Measurements from ENCODE around the gene RAB27B. TPM values are rescaled to one million over a fixed set of nuclear protein-coding genes. Genes with fewer than 3 reads are reported as not detected.

The RAB27B gene
- total RNA-seq, 2 experiments from 2014 or later, result 2.4 to 2.5 TPM

DNA sequence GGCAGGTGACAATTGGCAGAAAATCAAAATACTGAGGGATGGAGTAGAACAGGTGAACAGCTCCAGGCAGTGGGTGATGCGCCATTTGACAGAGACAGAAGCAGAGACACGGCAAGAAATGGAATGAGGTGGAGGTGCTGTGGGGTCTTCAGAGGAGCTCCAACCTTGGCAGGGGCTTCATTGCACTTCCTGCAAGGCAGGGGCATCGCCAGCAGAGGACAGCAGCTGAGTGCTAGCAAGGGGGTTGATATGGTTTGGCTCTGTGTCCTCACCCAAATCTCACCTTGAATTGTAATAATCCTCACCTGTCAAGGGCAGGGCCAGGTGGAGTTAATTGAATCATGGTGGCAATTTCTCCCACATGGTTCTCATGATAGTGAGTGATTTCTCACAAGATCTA lies 88.2 kb downstream of the RAB27B start:
- H3K4me1 Mint-ChIP-seq (ENCODE audit: low read depth), result no peaks in the 10 kb centered on the region
- TF ChIP-seq, protein P1, sequence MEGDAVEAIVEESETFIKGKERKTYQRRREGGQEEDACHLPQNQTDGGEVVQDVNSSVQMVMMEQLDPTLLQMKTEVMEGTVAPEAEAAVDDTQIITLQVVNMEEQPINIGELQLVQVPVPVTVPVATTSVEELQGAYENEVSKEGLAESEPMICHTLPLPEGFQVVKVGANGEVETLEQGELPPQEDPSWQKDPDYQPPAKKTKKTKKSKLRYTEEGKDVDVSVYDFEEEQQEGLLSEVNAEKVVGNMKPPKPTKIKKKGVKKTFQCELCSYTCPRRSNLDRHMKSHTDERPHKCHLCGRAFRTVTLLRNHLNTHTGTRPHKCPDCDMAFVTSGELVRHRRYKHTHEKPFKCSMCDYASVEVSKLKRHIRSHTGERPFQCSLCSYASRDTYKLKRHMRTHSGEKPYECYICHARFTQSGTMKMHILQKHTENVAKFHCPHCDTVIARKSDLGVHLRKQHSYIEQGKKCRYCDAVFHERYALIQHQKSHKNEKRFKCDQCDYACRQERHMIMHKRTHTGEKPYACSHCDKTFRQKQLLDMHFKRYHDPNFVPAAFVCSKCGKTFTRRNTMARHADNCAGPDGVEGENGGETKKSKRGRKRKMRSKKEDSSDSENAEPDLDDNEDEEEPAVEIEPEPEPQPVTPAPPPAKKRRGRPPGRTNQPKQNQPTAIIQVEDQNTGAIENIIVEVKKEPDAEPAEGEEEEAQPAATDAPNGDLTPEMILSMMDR (IDR thresholded peaks at IDR 0.05), result no peak
- ATAC-seq (ENCODE audit: poor library complexity) (no peak), DNase-seq (no peak)
- H3K9me3 ChIP-seq (ENCODE audit: control insufficient read depth in 1 of 2, insufficient read depth in 1 of 2, low read length in 2 of 2), result no peaks in the 10 kb centered on the region
- intact Hi-C loops (cut with DNase I, micrococcal nuclease), result no loop called here
- no peaks in the 10 kb centered on the region for H3K36me3 Mint-ChIP-seq (ENCODE audit: low read depth)
- H3K4me3 Mint-ChIP-seq, result no peak overlapping the region
- no peak overlapping the region for H3K4me3 ChIP-seq (ENCODE audit: low read length)
- no peaks in the 10 kb centered on the region for H3K4me1 ChIP-seq (ENCODE audit: insufficient read depth, low read length)
- no peaks in the 10 kb centered on the region for H3K9me3 Mint-ChIP-seq
- H3K27ac Mint-ChIP-seq, result no peak overlapping the region
- no peaks in the 10 kb centered on the region for H3K27me3 Mint-ChIP-seq
- no peaks in the 10 kb centered on the region for H3K36me3 ChIP-seq (ENCODE audit: insufficient read depth, low read length)
- H3K27ac ChIP-seq (ENCODE audit: low read depth in 1 of 2, low read length in 2 of 2), result no peak overlapping the region
- CTCF ChIA-PET, result no interaction called here
- POLR2A ChIA-PET, result no interaction called here
- H3K27me3 ChIP-seq (ENCODE audit: control insufficient read depth in 1 of 2, insufficient read depth in 2 of 2, low read length in 2 of 2), result no peaks in the 10 kb centered on the region

DNA sequence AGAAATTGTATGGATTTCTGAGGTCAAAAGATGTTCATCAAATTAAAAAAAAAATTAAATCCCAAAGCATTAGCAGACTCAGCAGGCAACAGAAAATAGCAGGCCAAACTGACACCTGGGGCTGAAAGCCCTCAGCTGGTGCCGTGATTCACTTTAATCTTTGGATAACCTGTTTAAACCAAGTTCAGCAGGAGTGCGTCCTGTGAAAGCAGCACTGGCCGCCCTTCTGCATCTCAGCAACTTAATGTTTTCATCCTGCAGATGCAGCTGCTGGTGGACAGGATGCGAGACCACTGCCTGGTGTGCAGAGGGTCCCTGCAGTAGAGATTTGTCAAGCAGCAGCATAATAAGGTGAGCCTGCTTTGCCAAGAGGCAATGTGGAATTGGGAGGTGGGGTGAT lies 89.8 kb downstream of the RAB27B start:
- no peaks in the 10 kb centered on the region for H3K27me3 Mint-ChIP-seq
- H3K4me1 Mint-ChIP-seq (ENCODE audit: low read depth), result no peaks in the 10 kb centered on the region
- Histone ChIP-seq H3K4me1 (ENCODE audit: insufficient read depth, low read length) (no peaks in the 10 kb centered on the region), H3K27ac (ENCODE audit: low read depth in 1 of 2, low read length in 2 of 2) (no peak overlapping the region), H3K36me3 (ENCODE audit: insufficient read depth, low read length) (no peaks in the 10 kb centered on the region), H3K9me3 (ENCODE audit: control insufficient read depth in 1 of 2, insufficient read depth in 1 of 2, low read length in 2 of 2) (no peaks in the 10 kb centered on the region), H3K4me3 (ENCODE audit: low read length) (no peak overlapping the region), H3K27me3 (ENCODE audit: control insufficient read depth in 1 of 2, insufficient read depth in 2 of 2, low read length in 2 of 2) (no peaks in the 10 kb centered on the region)
- H3K4me3 Mint-ChIP-seq, result no peak overlapping the region
- ChIA-PET POLR2A (no interaction called here), CTCF (no interaction called here)
- TF ChIP-seq, protein P1 (IDR thresholded peaks at IDR 0.05), result no peak
- H3K9me3 Mint-ChIP-seq, result no peaks in the 10 kb centered on the region
- no peak overlapping the region for H3K27ac Mint-ChIP-seq
- DNase-seq, result no peak
- intact Hi-C loops (cut with DNase I, micrococcal nuclease), result no loop called here
- no peak for ATAC-seq (ENCODE audit: poor library complexity)
- H3K36me3 Mint-ChIP-seq (ENCODE audit: low read depth), result no peaks in the 10 kb centered on the region

DNA sequence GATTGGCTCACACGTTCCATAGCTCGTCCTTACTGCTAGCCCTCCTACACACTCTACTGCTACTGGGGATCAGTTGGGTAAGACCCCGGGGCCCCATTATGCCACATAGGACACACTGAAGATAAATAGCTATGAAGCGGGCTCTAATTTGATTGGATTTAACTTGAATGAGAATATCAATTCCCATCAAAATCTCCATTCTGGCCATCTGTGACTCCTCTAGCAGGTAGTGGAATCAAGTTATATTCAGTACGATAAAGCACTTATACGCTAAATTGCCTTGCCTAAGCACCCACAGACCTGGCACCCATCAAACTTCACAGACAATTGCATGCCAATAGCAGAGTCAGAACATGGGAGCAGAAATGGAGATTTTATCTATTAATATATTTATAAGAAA lies 91.1 kb downstream of the RAB27B start:
- H3K27ac ChIP-seq (ENCODE audit: low read depth in 1 of 2, low read length in 2 of 2), result no peak overlapping the region
- no peaks in the 10 kb centered on the region for H3K36me3 ChIP-seq (ENCODE audit: insufficient read depth, low read length)
- intact Hi-C loops (cut with DNase I, micrococcal nuclease), result no loop called here
- CTCF ChIA-PET, result no interaction called here
- no peaks in the 10 kb centered on the region for H3K27me3 ChIP-seq (ENCODE audit: control insufficient read depth in 1 of 2, insufficient read depth in 2 of 2, low read length in 2 of 2)
- no peaks in the 10 kb centered on the region for H3K36me3 Mint-ChIP-seq (ENCODE audit: low read depth)
- no peak overlapping the region for H3K4me3 Mint-ChIP-seq
- no peak overlapping the region for H3K27ac Mint-ChIP-seq
- no peak overlapping the region for H3K4me3 ChIP-seq (ENCODE audit: low read length)
- no peaks in the 10 kb centered on the region for H3K9me3 Mint-ChIP-seq
- H3K27me3 Mint-ChIP-seq, result no peaks in the 10 kb centered on the region
- ATAC-seq (ENCODE audit: poor library complexity) (no peak), DNase-seq (no peak)
- TF ChIP-seq, protein P1 (IDR thresholded peaks at IDR 0.05), result no peak
- H3K4me1 ChIP-seq (ENCODE audit: insufficient read depth, low read length), result no peaks in the 10 kb centered on the region
- H3K4me1 Mint-ChIP-seq (ENCODE audit: low read depth), result no peaks in the 10 kb centered on the region
- POLR2A ChIA-PET, result no interaction called here
- H3K9me3 ChIP-seq (ENCODE audit: control insufficient read depth in 1 of 2, insufficient read depth in 1 of 2, low read length in 2 of 2), result no peaks in the 10 kb centered on the region

Data from CD4-positive, alpha-beta T cell (primary cell).